ENCODE data around the gene CCDC180. TPM values are rescaled to one million over a fixed set of nuclear protein-coding genes. Genes with fewer than 3 reads are reported as not detected.

The CCDC180 gene
- total RNA-seq, 2 experiments from 2014 or later, result 3.6 to 5.1 TPM

DNA sequence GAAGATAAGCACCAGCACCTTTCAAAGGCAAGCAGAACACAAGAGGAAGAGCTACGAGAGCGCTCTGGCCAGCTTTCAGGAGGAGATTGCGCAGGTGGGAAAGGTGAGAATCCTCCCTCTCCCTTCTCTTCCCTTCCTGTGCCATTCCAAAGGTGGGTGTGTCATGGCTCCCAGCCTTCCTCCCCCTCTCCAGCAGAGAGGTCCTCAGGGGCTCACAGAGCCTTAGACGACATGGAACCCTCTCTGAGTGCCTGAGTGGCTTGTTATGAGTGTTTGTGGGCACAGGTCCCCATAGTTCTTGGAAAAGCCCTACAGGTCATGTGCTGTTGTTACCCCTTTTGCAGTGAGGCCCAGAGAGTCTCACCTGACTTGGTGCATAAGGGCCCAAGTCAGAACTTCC lies 5.8 kb downstream of the CCDC180 start:
- Mint-ChIP-seq H3K36me3 (ENCODE audit: low read depth) (no peaks in the 10 kb centered on the region), H3K4me3 (no peak overlapping the region), H3K4me1 (ENCODE audit: low read depth) (no peaks in the 10 kb centered on the region), H3K27me3 (ENCODE audit: low read depth) (no peaks in the 10 kb centered on the region), H3K27ac (no peak overlapping the region), H3K9me3 (ENCODE audit: insufficient read depth) (no peaks in the 10 kb centered on the region)
- POLR2A ChIA-PET, result interaction anchor here (0.6 kb wide), 1 partner anchor 61 kb away, joined by 3 read pairs; no protein-coding TSS in a partner anchor
- CTCF ChIA-PET, result no interaction called here
- no peak for DNase-seq
- no peak for ATAC-seq

DNA sequence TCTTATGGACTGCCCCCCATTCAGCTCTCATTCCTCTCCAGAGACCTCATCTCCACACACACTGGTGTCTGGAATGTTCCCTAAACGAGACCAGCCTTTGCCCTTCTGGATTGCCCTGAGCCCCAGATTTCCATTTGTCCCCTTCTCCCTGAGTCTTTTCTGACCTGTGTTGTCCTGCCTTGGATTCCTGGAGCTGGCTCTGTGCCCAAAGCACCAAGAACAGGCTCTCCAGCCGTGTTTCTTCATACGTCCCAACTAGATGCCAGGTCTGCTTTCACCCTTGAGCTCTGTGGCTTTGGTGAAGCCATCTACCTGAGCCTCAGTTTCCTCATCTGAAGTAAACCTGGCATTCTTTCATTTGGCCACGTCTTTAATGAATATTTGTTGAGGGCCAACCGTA lies 6.3 kb downstream of the CCDC180 start:
- Mint-ChIP-seq H3K36me3 (ENCODE audit: low read depth) (peaks cover under 1% of the 10 kb centered on the region), H3K27me3 (ENCODE audit: low read depth) (no peaks in the 10 kb centered on the region), H3K27ac (no peak overlapping the region), H3K4me3 (no peak overlapping the region), H3K4me1 (ENCODE audit: low read depth) (peaks cover under 1% of the 10 kb centered on the region), H3K9me3 (ENCODE audit: insufficient read depth) (no peaks in the 10 kb centered on the region)
- CTCF ChIA-PET, result no interaction called here
- DNase-seq (no peak), ATAC-seq (no peak)
- POLR2A ChIA-PET, result interaction anchor here (0.6 kb wide), 1 partner anchor 61 kb away, joined by 3 read pairs; no protein-coding TSS in a partner anchor

DNA sequence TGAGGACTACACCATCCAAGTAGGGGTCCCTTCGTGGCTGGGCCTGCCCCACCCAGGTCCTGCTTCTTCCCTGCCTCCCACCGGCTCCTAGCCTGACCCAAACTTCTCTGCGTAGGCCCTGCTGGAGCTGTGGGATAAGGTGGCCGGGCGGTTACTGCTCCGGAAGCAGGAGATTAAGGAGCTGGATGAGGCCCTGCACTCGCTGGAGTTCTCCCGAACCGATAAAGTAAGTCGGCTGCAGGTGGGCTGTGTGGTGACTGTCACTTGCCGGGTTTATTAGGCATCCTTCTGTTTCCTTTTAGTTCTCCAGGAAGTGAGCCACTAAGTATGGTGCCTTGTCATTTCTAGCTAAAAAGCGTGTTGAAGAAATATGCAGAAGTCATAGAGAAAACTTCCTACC lies 7.0 kb downstream of the CCDC180 start:
- CTCF ChIA-PET, result no interaction called here
- H3K27me3 Mint-ChIP-seq (ENCODE audit: low read depth), result no peaks in the 10 kb centered on the region
- ATAC-seq (no peak), DNase-seq (no peak)
- peaks cover 7% of the 10 kb centered on the region for H3K4me1 Mint-ChIP-seq (ENCODE audit: low read depth)
- POLR2A ChIA-PET, result no interaction called here
- no peaks in the 10 kb centered on the region for H3K9me3 Mint-ChIP-seq (ENCODE audit: insufficient read depth)
- peaks cover 3% of the 10 kb centered on the region for H3K36me3 Mint-ChIP-seq (ENCODE audit: low read depth)
- H3K4me3 Mint-ChIP-seq, result no peak overlapping the region
- no peak overlapping the region for H3K27ac Mint-ChIP-seq

DNA sequence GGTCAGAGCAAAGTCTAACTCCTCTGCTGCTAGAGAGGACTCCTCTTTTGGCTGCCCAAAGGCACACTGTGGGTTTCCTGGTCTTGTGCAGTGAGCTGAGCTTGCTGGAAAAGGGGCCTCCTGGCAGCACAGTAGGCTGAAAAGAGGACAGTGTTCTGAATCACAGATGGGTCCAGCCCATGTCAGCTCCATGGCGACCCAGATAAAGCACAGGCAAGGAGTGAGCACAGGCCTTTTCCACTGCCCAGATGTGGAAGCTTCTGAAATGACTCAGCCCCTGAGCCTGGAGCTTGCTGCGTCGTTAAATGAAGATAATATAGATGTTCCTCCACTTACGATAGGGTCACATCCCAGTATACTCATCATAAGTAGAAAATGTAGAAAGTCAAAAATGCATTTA lies 8.1 kb downstream of the CCDC180 start:
- Mint-ChIP-seq H3K36me3 (ENCODE audit: low read depth) (peaks cover 6% of the 10 kb centered on the region), H3K4me1 (ENCODE audit: low read depth) (peaks cover 12% of the 10 kb centered on the region), H3K4me3 (no peak overlapping the region), H3K27ac (no peak overlapping the region), H3K9me3 (ENCODE audit: insufficient read depth) (no peaks in the 10 kb centered on the region), H3K27me3 (ENCODE audit: low read depth) (no peaks in the 10 kb centered on the region)
- ChIA-PET CTCF (no interaction called here), POLR2A (no interaction called here)
- ATAC-seq, result no peak
- no peak for DNase-seq

DNA sequence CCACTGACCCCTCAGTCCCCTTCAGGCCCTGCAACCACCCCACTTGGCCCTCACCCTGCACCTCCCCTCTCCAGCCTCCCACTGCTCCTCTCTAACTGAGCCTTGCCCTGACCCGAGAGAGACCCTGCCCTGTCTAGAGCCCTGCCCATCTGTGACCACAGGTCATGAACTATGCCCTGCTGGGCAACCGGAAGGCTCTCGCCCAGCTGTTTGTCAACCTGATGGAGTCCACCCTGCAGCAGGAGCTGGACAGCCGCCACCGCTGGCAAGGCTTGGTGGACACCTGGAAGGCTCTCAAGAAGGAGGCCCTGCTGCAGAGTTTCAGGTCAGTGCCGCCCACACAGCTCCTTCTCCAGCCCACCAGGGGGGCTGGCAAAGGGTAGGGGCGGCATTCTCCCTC lies 9.4 kb downstream of the CCDC180 start:
- no peak for DNase-seq
- Mint-ChIP-seq H3K27me3 (ENCODE audit: low read depth) (no peaks in the 10 kb centered on the region), H3K36me3 (ENCODE audit: low read depth) (peaks cover 6% of the 10 kb centered on the region), H3K27ac (no peak overlapping the region), H3K4me3 (no peak overlapping the region), H3K4me1 (ENCODE audit: low read depth) (peaks cover 12% of the 10 kb centered on the region), H3K9me3 (ENCODE audit: insufficient read depth) (no peaks in the 10 kb centered on the region)
- ChIA-PET CTCF (no interaction called here), POLR2A (interaction anchor here (0.6 kb wide), 1 partner anchor 1094 kb away, joined by 3 read pairs; no protein-coding TSS in a partner anchor)
- ATAC-seq, result no peak

DNA sequence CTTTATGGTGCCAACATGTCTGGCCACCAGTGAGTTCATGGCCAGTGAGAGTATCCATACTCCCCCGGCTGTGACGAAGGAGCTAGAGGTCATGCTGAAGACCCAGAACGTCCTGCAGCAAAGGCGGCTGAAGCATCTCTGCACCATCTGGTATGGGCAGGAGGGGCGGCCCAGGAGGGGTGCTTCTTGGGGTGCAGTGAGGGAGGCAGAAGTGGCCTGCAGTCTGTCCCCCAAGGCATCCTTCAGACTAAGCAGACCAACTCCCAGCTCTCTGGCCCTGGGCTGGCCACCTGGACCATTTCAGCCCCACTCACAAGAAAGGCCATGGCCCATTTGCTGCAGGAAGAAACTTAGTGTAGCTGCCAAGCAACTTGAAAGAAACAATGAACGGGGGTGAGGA lies 11.0 kb downstream of the CCDC180 start:
- ChIA-PET POLR2A (no interaction called here), CTCF (no interaction called here)
- H3K4me1 Mint-ChIP-seq (ENCODE audit: low read depth), result peaks cover 12% of the 10 kb centered on the region
- peaks cover 6% of the 10 kb centered on the region for H3K36me3 Mint-ChIP-seq (ENCODE audit: low read depth)
- DNase-seq (no peak), ATAC-seq (no peak)
- H3K27me3 Mint-ChIP-seq (ENCODE audit: low read depth), result no peaks in the 10 kb centered on the region
- no peaks in the 10 kb centered on the region for H3K9me3 Mint-ChIP-seq (ENCODE audit: insufficient read depth)
- no peak overlapping the region for H3K4me3 Mint-ChIP-seq
- no peak overlapping the region for H3K27ac Mint-ChIP-seq

DNA sequence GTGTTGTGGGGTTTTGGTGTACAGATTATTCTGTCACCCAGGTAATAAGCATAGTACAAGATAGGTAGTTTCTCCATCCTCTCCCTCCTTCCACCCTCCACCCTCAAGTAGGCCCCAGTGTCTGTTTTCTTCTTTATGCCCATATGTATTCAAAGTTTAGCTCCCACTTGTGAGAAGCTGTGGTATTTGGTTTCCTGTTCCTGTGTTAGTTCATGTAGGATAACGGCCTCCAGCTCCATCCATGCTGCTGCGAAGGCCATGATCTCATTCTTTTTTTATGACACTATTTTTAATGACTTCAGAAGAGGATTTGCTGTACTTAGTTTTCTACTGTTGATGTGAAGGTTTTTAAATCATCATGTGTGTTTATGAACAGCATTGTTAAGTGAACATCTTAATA lies 11.9 kb downstream of the CCDC180 start:
- DNase-seq, result no peak
- Mint-ChIP-seq H3K4me3 (no peak overlapping the region), H3K27me3 (ENCODE audit: low read depth) (no peaks in the 10 kb centered on the region), H3K36me3 (ENCODE audit: low read depth) (peaks cover 6% of the 10 kb centered on the region), H3K4me1 (ENCODE audit: low read depth) (peaks cover 12% of the 10 kb centered on the region), H3K9me3 (ENCODE audit: insufficient read depth) (no peaks in the 10 kb centered on the region), H3K27ac (peak overlapping the region; percentile 1)
- ATAC-seq, result no peak
- ChIA-PET CTCF (interaction anchor here (1.1 kb wide), 1 partner anchor 296 kb away, joined by 4 read pairs; no protein-coding TSS in a partner anchor), POLR2A (no interaction called here)

DNA sequence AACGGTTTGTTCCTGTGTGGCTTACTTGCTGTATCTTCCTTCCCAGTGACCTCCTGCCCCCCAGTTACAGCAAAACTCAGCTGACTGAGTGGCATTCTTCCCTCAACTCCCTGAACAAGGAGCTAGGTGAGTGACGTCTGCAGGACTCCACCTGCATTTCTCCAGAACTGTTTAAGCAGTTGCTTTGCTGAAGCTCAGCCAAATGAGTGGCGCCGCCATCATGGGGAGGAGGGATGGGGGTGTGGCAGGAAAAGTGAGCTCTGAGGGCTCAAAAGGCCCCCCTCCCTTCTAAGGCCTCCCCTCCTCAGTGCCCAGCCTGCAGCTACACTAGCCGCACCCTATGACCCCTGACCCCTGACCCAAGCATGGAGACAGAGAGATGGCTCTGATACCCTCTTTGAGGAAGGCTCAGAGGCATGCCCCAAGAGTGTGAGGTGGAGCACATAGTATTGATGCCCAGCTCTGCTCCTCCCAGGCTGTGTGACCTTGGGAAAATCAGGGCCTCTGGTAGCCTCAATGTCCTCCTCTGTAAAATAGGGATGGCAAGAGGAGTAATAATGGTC lies 12.7 kb downstream of the CCDC180 start:
- Mint-ChIP-seq H3K9me3 (ENCODE audit: insufficient read depth) (no peaks in the 10 kb centered on the region), H3K27me3 (ENCODE audit: low read depth) (no peaks in the 10 kb centered on the region), H3K36me3 (ENCODE audit: low read depth) (peaks cover 6% of the 10 kb centered on the region), H3K4me3 (no peak overlapping the region), H3K4me1 (ENCODE audit: low read depth) (peaks cover 12% of the 10 kb centered on the region), H3K27ac (no peak overlapping the region)
- DNase-seq, result no peak
- CTCF ChIA-PET, result interaction anchor here (1.1 kb wide), 1 partner anchor 296 kb away, joined by 4 read pairs; no protein-coding TSS in a partner anchor
- POLR2A ChIA-PET, result no interaction called here
- ATAC-seq, result no peak

DNA sequence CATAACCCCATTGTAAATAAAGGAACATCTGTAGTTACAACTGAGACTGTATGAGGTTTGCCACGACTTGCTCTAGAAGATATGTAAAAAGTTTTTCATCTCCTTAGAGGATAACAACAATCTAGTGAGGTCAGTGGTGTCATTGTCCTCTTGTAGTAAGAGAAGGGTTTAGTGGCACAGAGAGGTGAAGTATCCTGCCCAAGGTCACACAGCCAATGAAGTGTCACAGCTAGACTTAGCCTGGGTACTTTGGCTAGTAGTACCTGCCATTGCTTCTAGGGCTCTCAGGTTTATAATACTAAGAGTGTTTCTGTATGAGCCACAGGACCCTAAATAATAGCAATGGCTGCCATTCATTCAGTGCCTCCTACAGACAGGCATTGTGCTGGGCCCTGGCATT lies 13.8 kb downstream of the CCDC180 start:
- CTCF ChIA-PET, result no interaction called here
- POLR2A ChIA-PET, result no interaction called here
- H3K27ac Mint-ChIP-seq, result no peak overlapping the region

DNA sequence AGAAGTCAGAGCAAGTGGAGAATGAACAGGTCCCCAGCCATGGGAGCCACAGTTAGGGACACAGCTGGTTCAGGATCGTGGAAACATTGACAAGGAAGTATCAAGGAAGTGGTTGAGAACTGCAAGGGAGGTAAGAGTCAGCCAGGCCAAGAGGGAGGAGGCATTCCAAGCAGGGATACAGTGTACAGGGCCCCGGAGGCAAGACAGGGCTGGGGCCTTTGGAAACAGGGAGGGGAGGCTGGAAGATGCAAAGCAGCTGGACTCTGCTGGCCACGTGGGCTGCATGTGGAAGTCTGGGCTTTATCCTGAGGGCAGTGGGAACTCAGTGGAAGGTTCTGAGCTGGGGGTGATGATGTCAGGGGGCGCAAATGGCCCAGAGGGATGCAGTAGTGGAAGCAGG lies 14.2 kb downstream of the CCDC180 start:
- Mint-ChIP-seq H3K36me3 (ENCODE audit: low read depth) (peaks cover 6% of the 10 kb centered on the region), H3K27ac (no peak overlapping the region), H3K27me3 (ENCODE audit: low read depth) (no peaks in the 10 kb centered on the region), H3K9me3 (ENCODE audit: insufficient read depth) (no peaks in the 10 kb centered on the region), H3K4me3 (no peak overlapping the region), H3K4me1 (ENCODE audit: low read depth) (peaks cover 12% of the 10 kb centered on the region)
- POLR2A ChIA-PET, result no interaction called here
- DNase-seq (no peak), ATAC-seq (no peak)
- CTCF ChIA-PET, result no interaction called here

More for the DNA sequence above, 13.8 kb downstream of the CCDC180 start:
- DNase-seq (no peak), ATAC-seq (no peak)
- Mint-ChIP-seq H3K36me3 (ENCODE audit: low read depth) (peaks cover 6% of the 10 kb centered on the region), H3K4me3 (no peak overlapping the region), H3K4me1 (ENCODE audit: low read depth) (peaks cover 12% of the 10 kb centered on the region), H3K27me3 (ENCODE audit: low read depth) (no peaks in the 10 kb centered on the region), H3K9me3 (ENCODE audit: insufficient read depth) (no peaks in the 10 kb centered on the region)

DNA sequence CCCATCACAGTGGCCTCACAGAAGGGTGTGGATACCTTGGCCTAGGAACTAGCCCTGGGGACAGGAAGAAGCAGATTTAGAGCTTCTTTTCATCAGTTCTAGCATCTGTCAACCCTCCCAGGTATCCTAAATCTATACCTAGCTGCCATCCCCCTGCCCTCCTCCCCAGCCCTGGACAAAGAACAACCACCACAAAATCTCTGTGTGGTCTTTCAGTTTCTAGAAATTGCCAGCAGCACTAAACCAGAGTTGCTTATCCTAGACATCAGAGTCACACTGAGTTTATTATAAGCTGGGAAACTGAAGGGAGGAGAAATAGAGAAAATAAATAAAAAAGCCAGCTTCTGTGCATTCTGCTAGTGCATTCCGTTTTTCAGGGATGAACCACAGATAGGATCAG lies 14.6 kb downstream of the CCDC180 start:
- peaks cover 12% of the 10 kb centered on the region for H3K4me1 Mint-ChIP-seq (ENCODE audit: low read depth)
- DNase-seq, result no peak
- H3K36me3 Mint-ChIP-seq (ENCODE audit: low read depth), result peaks cover 6% of the 10 kb centered on the region
- no peaks in the 10 kb centered on the region for H3K9me3 Mint-ChIP-seq (ENCODE audit: insufficient read depth)
- CTCF ChIA-PET, result interaction anchor here (1.0 kb wide), 1 partner anchor 276 kb away, joined by 3 read pairs; no protein-coding TSS in a partner anchor
- ATAC-seq, result no peak
- H3K27ac Mint-ChIP-seq, result no peak overlapping the region
- POLR2A ChIA-PET, result no interaction called here
- no peaks in the 10 kb centered on the region for H3K27me3 Mint-ChIP-seq (ENCODE audit: low read depth)
- H3K4me3 Mint-ChIP-seq, result no peak overlapping the region

DNA sequence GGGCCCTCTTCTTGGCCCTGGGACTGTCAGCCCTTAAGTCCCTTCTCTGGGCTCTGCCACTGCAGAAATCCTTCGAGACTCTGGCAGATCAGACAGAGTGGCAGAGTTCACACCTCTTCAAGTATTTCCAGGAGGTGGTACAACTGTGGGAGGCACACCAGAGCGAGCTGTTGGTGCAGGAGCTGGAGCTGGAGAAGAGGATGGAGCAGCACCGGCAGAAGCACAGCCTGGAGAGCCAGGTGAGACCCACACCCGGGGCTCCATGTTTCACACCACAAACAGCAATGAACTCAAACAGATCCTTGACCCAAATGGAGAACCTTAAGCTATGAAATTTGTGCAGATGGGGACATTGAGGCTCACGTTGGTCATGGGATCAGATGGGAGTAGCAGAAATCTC lies 17.5 kb downstream of the CCDC180 start:
- Mint-ChIP-seq H3K9me3 (ENCODE audit: insufficient read depth) (no peaks in the 10 kb centered on the region), H3K27ac (no peak overlapping the region)
- CTCF ChIA-PET, result no interaction called here

DNA sequence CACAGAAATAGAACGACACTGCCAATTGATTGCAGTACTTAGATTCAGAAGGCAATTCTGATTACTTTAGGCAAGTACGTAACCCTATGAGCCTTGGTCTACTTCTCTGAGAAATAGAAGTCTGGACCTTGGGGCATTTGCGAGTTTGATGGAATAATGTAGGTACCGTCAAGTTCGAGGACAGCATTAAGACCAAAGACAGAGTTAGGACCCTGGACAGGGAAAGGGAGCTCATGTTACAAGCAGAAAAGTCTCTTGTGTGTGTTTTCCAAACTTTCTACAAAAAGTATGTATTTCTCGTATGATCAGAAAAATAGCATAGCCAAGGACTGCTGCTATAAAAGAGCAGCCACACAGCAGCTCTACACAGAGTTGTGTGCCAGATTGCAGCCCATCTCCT lies 20.1 kb downstream of the CCDC180 start:
- peaks cover 7% of the 10 kb centered on the region for H3K36me3 Mint-ChIP-seq (ENCODE audit: low read depth)
- ChIA-PET POLR2A (no interaction called here), CTCF (no interaction called here)
- H3K9me3 Mint-ChIP-seq (ENCODE audit: insufficient read depth), result no peaks in the 10 kb centered on the region
- no peaks in the 10 kb centered on the region for H3K27me3 Mint-ChIP-seq (ENCODE audit: low read depth)
- ATAC-seq (no peak), DNase-seq (no peak)
- no peak overlapping the region for H3K27ac Mint-ChIP-seq
- H3K4me1 Mint-ChIP-seq (ENCODE audit: low read depth), result no peaks in the 10 kb centered on the region
- H3K4me3 Mint-ChIP-seq, result no peak overlapping the region

More for the DNA sequence above, 17.5 kb downstream of the CCDC180 start:
- H3K36me3 Mint-ChIP-seq (ENCODE audit: low read depth), result peaks cover 3% of the 10 kb centered on the region
- ATAC-seq (no peak), DNase-seq (no peak)
- H3K4me1 Mint-ChIP-seq (ENCODE audit: low read depth), result peaks cover under 1% of the 10 kb centered on the region
- no peaks in the 10 kb centered on the region for H3K27me3 Mint-ChIP-seq (ENCODE audit: low read depth)
- H3K4me3 Mint-ChIP-seq, result no peak overlapping the region
- POLR2A ChIA-PET, result no interaction called here

Data from activated CD8-positive, alpha-beta T cell treated with anti-CD3 and anti-CD28 coated beads, Interleukin-2, amount 10 ng/mL, durations not matched to agents 7 days and 5 days (primary cell).